ENCODE measurements around the gene TTLL11. TPM values are rescaled to one million over a fixed set of nuclear protein-coding genes. Genes with fewer than 3 reads are reported as not detected.

The TTLL11 gene
- total RNA-seq, 1 experiment from 2014 or later = 1.5 TPM

GRCh38 chr9:122020398-122020797 lies 72.7 kb downstream of the TTLL11 start:
- Histone ChIP-seq H4K91ac (ENCODE audit: insufficient read length, low read depth, low read length) (no peak overlapping the region), H3K4ac (ENCODE audit: low read depth, low read length) (no peak overlapping the region), H2BK15ac (ENCODE audit: low read depth, low read length) (no peak overlapping the region), H3K4me2 (ENCODE audit: insufficient read depth, insufficient read length, low read length) (peak overlapping the region; percentile 9), H2BK12ac (ENCODE audit: insufficient read length, low read depth, low read length) (no peak overlapping the region), H3K9me3 (ENCODE audit: control insufficient read depth, low read depth, low read length) (no peaks in the 10 kb centered on the region), H3T11ph (ENCODE audit: low read length) (no peak overlapping the region), H3K27me3 (ENCODE audit: insufficient read depth, low read length) (no peaks in the 10 kb centered on the region), H4K20me1 (ENCODE audit: control insufficient read depth, insufficient read depth, insufficient read length) (no peaks in the 10 kb centered on the region), H2BK120ac (ENCODE audit: low read depth, low read length, poor library complexity, severe bottlenecking) (no peak overlapping the region), H2BK5ac (ENCODE audit: insufficient read length, low read length) (no peak overlapping the region), H3K56ac (ENCODE audit: insufficient read length, low read depth, low read length) (no peak overlapping the region), H3K23me2 (ENCODE audit: insufficient read length, low read depth, low read length, poor library complexity, severe bottlenecking) (no peaks in the 10 kb centered on the region), H3K4me1 (ENCODE audit: insufficient read depth, low read length) (peaks cover 12% of the 10 kb centered on the region), H2AFZ (ENCODE audit: low read length) (no peak overlapping the region), H2BK20ac (ENCODE audit: low read depth, low read length, poor library complexity, severe bottlenecking) (no peak overlapping the region), H4K5ac (ENCODE audit: insufficient read length, low read depth, low read length) (no peak overlapping the region), H4K8ac (replicated peaks; ENCODE audit: insufficient read length, low read depth, low read length) (no peak overlapping the region), H3K79me1 (ENCODE audit: insufficient read depth, low read depth, low read length, poor library complexity, severe bottlenecking) (no peaks in the 10 kb centered on the region), H2AK5ac (ENCODE audit: insufficient read length, low read length) (no peak overlapping the region), H3K9ac (ENCODE audit: extremely low read depth, insufficient read length, low read length) (no peak overlapping the region), H3K23ac (ENCODE audit: insufficient read length, low read depth, low read length) (no peak overlapping the region), H3K27ac (ENCODE audit: insufficient read length, low read depth, low read length) (no peak overlapping the region), H3K14ac (ENCODE audit: insufficient read depth, low read length) (no peak overlapping the region), H3K18ac (ENCODE audit: insufficient read length, low read depth, low read length) (no peak overlapping the region), H3K79me2 (ENCODE audit: insufficient read depth, low read length) (no peaks in the 10 kb centered on the region)
- Mint-ChIP-seq H3K36me3 (ENCODE audit: insufficient read depth in 1 of 3, low read depth in 3 of 3) (peaks cover 0 to 6% (median 0%) of the 10 kb centered on the region in 3 experiments; a peak in 2 of 7 replicates), H3K27me3 (ENCODE audit: low read depth) (peaks cover 31% of the 10 kb centered on the region), H3K4me3 (no peak overlapping the region; a peak in 2 of 5 replicates), H3K9me3 (peaks cover 6 to 7% of the 10 kb centered on the region in 2 experiments; a peak in 4 of 5 replicates), H3K4me1 (peaks cover 36 to 39% of the 10 kb centered on the region in 2 experiments), H3K27ac (peak overlapping the region in 1 of 3 experiments; percentile 31; a peak in 2 of 7 replicates)
- no peak for DNase-seq
- no peak for TF ChIP-seq CTCF (conservative IDR thresholded peaks at IDR 0.05)
- no CpG with 5 or more reads among the region's 2 CpGs for WGBS (ENCODE audit: extremely low coverage, insufficient read length, low lambda C conversion rate)

Data from H9 (cell line).